Measurements from ENCODE around the gene AURKAIP1.

- no peak for TF ChIP-seq EZH2 (IDR thresholded peaks at IDR 0.05; ENCODE audit: insufficient read depth, poor library complexity, severe bottlenecking)
- TF ChIP-seq EZH2phosphoT487 (IDR thresholded peaks at IDR 0.05; ENCODE audit: insufficient read depth, low read depth): no peak
Observed at GRCh38 chr1:1328254-1328653, 46.8 kb downstream of the AURKAIP1 start.

Measured in GM23248 (cell line).